ENCODE data around the gene PHF20. TPM values are rescaled to one million over a fixed set of nuclear protein-coding genes. Genes with fewer than 3 reads are reported as not detected.

The PHF20 gene
- total RNA-seq, 2 experiments from 2014 or later = 57.9 to 58.8 TPM

- Mint-ChIP-seq H3K4me3 (no peak overlapping the region), H3K9me3 (no peaks in the 10 kb centered on the region), H3K27ac (no peak overlapping the region), H3K36me3 (ENCODE audit: low read depth) (no peaks in the 10 kb centered on the region), H3K27me3 (no peaks in the 10 kb centered on the region), H3K4me1 (ENCODE audit: low read depth) (no peaks in the 10 kb centered on the region)
- no peak for ATAC-seq
- CTCF ChIA-PET = interaction anchor here (1.1 to 7.1 kb wide), 3 partner anchors 12 to 25 kb away, joined by 3 to 69 read pairs (median 10); partner anchors contain the start of gene SCAND1
- intact Hi-C loops (cut with micrococcal nuclease) = no loop called here
- no peak for DNase-seq
- TF ChIP-seq CTCF (IDR thresholded peaks at IDR 0.05) = no peak
- POLR2A ChIA-PET = no interaction called here
Measured at GRCh38 chr20:35979544-35979943, 207.7 kb downstream of the PHF20 start.

GRCh38 chr20:35981969-35982368, 210.2 kb downstream of the PHF20 start:
- CTCF ChIA-PET = interaction anchor here (1.0 to 7.1 kb wide), 4 partner anchors 10 to 203 kb away, joined by 3 to 69 read pairs (median 6); no protein-coding TSS in a partner anchor
- Mint-ChIP-seq H3K4me3 (no peak overlapping the region), H3K36me3 (ENCODE audit: low read depth) (no peaks in the 10 kb centered on the region), H3K4me1 (ENCODE audit: low read depth) (no peaks in the 10 kb centered on the region), H3K9me3 (no peaks in the 10 kb centered on the region), H3K27me3 (no peaks in the 10 kb centered on the region), H3K27ac (no peak overlapping the region)
- DNase-seq = no peak
- no peak for TF ChIP-seq CTCF (IDR thresholded peaks at IDR 0.05)
- POLR2A ChIA-PET = interaction anchor here (0.6 kb wide), 1 partner anchor 204 kb away, joined by 3 read pairs; no protein-coding TSS in a partner anchor
- no peak for ATAC-seq
- intact Hi-C loops (cut with micrococcal nuclease) = no loop called here

- no peak overlapping the region for H3K4me3 Mint-ChIP-seq
- DNase-seq (no peak), ATAC-seq (no peak)
- H3K9me3 Mint-ChIP-seq = no peaks in the 10 kb centered on the region
- ChIA-PET POLR2A (interaction anchor here (1.4 kb wide), 1 partner anchor 19 kb away, joined by 3 read pairs; no protein-coding TSS in a partner anchor), CTCF (interaction anchor here (0.6 to 7.1 kb wide), 6 partner anchors 8 to 154 kb away, joined by 3 to 69 read pairs (median 7); partner anchors contain the start of gene SCAND1)
- TF ChIP-seq CTCF (IDR thresholded peaks at IDR 0.05) = no peak
- no peaks in the 10 kb centered on the region for H3K4me1 Mint-ChIP-seq (ENCODE audit: low read depth)
- intact Hi-C loops (cut with micrococcal nuclease) = no loop called here
- H3K36me3 Mint-ChIP-seq (ENCODE audit: low read depth) = no peaks in the 10 kb centered on the region
- H3K27me3 Mint-ChIP-seq = no peaks in the 10 kb centered on the region
- no peak overlapping the region for H3K27ac Mint-ChIP-seq
Measured at GRCh38 chr20:35984382-35984781, 212.6 kb downstream of the PHF20 start.

- CTCF ChIA-PET = interaction anchor here (1.3 kb wide), 1 partner anchor 214 kb away, joined by 5 read pairs; no protein-coding TSS in a partner anchor
- H3K4me3 Mint-ChIP-seq = no peak overlapping the region
Measured at GRCh38 chr20:35985806-35986205, 214.0 kb downstream of the PHF20 start.

More at GRCh38 chr20:35985806-35986205, 214.0 kb downstream of the PHF20 start:
- Mint-ChIP-seq H3K27ac (no peak overlapping the region), H3K36me3 (ENCODE audit: low read depth) (no peaks in the 10 kb centered on the region), H3K27me3 (no peaks in the 10 kb centered on the region), H3K9me3 (no peaks in the 10 kb centered on the region), H3K4me1 (ENCODE audit: low read depth) (no peaks in the 10 kb centered on the region)
- intact Hi-C loops (cut with micrococcal nuclease) = no loop called here
- no peak for DNase-seq
- no peak for ATAC-seq
- no peak for TF ChIP-seq CTCF (IDR thresholded peaks at IDR 0.05)
- POLR2A ChIA-PET = no interaction called here
